Duodenal mucosa (tissue), 2 donors: ENCODE results near the gene FCER2.

ENCODE experiments used
- H3K27ac ChIP-seq: one replicate; pipeline ENCODE4 v1.7.0; 2013; ENCODE audit warnings: low read depth, low read length
- H3K27me3 ChIP-seq, 2 donors: one replicate each; pipeline ENCODE4 v1.7.0; 2013; ENCODE audit warnings: low read length in 2 of 2, control low read depth in 1 of 2; ENCODE audit not compliant: insufficient read depth in 2 of 2, control insufficient read depth in 1 of 2
- H3K36me3 ChIP-seq, 2 donors: one replicate each; pipeline ENCODE4 v1.7.0; 2013; ENCODE audit warnings: low read length in 2 of 2, control low read depth in 1 of 2; ENCODE audit not compliant: insufficient read depth in 2 of 2, control insufficient read depth in 1 of 2
- H3K4me1 ChIP-seq, 2 donors: one replicate each; pipeline ENCODE4 v1.7.0; 2013; ENCODE audit warnings: low read length in 2 of 2, control low read depth in 1 of 2; ENCODE audit not compliant: insufficient read depth in 2 of 2, control insufficient read depth in 1 of 2
- H3K4me3 ChIP-seq, 2 donors: one replicate each; pipeline ENCODE4 v1.7.0; 2013; ENCODE audit warnings: low read length in 2 of 2, low read depth in 1 of 2
- H3K9ac ChIP-seq, 2 donors: one replicate each; pipeline ENCODE4 v1.7.0; 2013; ENCODE audit warnings: low read length in 2 of 2, low read depth in 1 of 2
- H3K9me3 ChIP-seq, 2 donors: one replicate each; pipeline ENCODE4 v1.7.0; 2013; ENCODE audit warnings: low read length in 2 of 2, control low read depth in 1 of 2; ENCODE audit not compliant: control insufficient read depth in 1 of 2

FCER2 gene

DNA sequence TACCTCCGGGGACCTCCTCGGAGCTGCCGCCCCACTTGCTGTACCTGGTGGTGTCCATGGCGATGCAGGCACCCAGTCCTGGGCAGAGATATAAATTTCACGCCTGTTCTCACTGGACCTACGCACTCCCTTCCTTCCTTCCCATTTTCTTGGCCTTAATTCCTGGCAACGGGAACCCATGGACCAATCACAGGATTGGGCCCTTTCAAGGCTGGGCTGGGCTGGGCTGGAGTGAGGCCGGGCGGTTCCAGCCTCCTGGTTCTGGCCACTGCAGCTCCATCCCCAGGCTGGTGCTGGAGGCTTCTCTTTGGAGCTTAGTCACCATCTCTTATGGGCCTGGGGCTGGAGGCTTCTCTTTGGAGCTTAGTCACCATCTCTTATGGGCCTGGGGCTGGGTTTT is 30.1 kb upstream of the FCER2 start, which contains the start of gene CLEC4G:
TSS of gene CLEC4G (minus strand) at position 66 of the 400 bp plus-strand sequence. CDS start at position 58, 8 bp downstream.
- Histone ChIP-seq H3K27ac (no peak within 1 kb of the TSS), H3K36me3 (no peaks in the 10 kb centered on the region), H3K9me3 (no peaks in the 10 kb centered on the region), H3K27me3 (peaks cover 30 to 31% of the 10 kb centered on the region in 2 donors), H3K4me1 (peaks cover 0 to 4% of the 10 kb centered on the region in 2 donors), H3K9ac (no peak within 1 kb of the TSS), H3K4me3 (no peak within 1 kb of the TSS)

DNA sequence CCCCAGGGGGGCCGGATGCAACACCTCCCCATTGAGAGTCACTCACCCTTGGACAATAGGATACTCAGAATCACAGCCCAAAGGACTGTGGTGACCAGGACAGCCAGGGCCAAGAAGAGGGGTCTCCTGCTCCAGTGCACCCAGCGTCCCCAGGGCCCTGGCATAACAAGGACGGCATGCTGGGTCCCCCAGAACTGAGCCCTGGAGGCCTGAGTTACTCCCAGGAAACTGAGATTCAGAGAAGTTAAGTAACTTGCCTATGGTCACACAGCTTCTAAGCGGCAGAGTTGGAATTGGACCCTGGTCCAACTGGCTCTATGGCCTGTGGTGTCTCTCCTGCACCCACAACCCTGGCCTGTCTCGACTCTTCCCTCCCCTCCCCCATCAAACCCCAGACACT is 29.7 kb upstream of the FCER2 start:
- Histone ChIP-seq H3K4me1 (peaks cover 0 to 4% of the 10 kb centered on the region in 2 donors), H3K27ac (no peak overlapping the region), H3K27me3 (peaks cover 30 to 31% of the 10 kb centered on the region in 2 donors), H3K9ac (no peak overlapping the region), H3K9me3 (no peaks in the 10 kb centered on the region), H3K36me3 (no peaks in the 10 kb centered on the region), H3K4me3 (no peak overlapping the region)

DNA sequence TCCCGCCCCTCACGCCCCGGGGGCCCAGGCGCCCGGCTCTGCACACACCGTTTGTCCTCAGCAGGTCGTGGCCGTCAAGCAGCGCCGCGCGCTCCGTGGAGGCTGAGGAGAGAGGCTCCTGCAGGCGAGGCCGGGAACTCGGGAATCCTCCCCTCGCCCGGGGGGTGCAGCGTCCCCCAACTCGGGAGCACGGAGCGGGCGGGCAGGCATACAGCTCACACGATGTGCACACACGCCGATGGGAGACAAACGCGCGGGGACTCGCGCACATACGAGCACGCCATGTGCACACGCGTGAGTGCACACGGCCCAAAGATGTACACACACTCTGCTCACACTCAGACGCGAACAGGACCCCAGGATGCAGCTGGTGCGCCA is 29.3 kb upstream of the FCER2 start:
- Histone ChIP-seq H3K9me3 (no peaks in the 10 kb centered on the region), H3K4me3 (no peak overlapping the region), H3K27ac (no peak overlapping the region), H3K36me3 (no peaks in the 10 kb centered on the region), H3K9ac (no peak overlapping the region), H3K27me3 (peaks cover 30 to 31% of the 10 kb centered on the region in 2 donors), H3K4me1 (peaks cover 0 to 4% of the 10 kb centered on the region in 2 donors)

DNA sequence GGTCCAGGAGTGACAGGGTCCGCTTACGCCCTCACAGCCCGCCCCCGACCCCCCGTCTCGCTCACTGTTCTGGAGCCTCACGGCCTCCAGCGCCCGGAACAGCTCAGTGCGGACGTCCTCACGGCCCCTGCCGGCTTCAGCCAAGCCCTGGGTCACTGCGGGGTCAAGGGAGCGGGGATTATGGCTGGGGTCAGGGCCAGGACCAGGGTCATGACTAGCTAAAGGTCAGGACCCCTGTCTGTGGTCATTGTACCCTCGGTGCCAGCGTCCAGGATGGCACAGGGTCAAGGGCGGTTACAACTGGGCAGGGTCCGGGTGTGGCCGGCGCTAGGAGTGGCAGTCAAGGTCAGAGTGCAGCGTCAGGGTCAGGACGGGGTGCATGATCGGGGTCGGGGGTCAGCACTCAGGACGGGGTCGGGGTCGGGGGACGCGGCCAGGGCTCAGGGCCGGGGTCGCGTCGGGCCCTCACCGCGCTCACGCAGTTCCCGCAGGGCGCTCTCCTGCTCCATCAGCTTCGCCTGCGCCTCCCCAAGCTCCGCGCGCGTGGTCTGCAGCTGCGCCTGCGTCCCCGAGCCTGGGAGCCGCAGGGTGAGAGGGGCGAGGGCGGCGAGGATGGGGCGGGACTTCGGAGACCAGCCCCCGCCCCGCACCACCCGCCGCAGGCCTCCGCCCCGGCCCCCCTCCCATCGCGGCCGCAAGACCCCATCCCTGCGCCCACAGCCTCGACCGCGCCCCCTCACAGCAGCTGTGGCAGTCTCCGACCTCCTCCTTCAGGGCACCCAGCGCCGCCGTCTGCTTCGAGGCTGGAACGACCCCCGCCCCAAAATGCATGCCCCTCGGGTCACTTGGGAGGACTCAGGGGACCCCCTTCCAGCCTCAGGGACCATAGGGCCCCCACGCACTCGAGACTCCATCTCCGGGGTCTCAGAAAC is 28.6 kb upstream of the FCER2 start:
- Histone ChIP-seq H3K27me3 (peaks cover 30 to 31% of the 10 kb centered on the region in 2 donors), H3K36me3 (no peaks in the 10 kb centered on the region), H3K9ac (no peak overlapping the region), H3K9me3 (no peaks in the 10 kb centered on the region), H3K27ac (no peak overlapping the region), H3K4me3 (no peak overlapping the region), H3K4me1 (peaks cover 0 to 4% of the 10 kb centered on the region in 2 donors)

DNA sequence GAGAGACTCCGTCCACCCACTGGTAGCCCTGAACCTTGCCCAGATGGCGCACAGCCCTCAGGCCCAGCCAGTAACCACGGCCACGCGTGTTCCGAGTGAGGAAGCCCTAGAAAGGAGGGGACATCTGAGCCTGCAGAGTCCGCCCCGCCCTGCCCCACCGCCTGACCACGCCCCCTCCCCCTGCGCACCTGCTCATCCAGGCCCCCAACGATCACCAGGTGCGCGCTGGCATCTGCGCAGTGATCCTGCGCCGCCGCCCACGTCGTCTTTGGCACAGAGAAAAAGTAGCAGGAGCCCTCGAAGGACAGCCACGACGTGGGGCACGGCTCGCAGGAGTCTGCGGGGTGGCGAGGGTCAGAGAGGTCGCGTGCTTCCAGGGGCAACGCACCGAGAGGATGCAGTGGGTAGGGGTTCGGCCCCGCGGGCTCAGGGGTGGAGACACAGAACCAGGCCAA is 27.9 kb upstream of the FCER2 start:
- H3K9ac ChIP-seq: no peak overlapping the region
- no peaks in the 10 kb centered on the region for H3K9me3 ChIP-seq
- H3K27ac ChIP-seq: no peak overlapping the region
- H3K27me3 ChIP-seq: peaks cover 30 to 31% of the 10 kb centered on the region in 2 donors
- H3K4me1 ChIP-seq: peaks cover 0 to 4% of the 10 kb centered on the region in 2 donors
- no peaks in the 10 kb centered on the region for H3K36me3 ChIP-seq
- H3K4me3 ChIP-seq: no peak overlapping the region

DNA sequence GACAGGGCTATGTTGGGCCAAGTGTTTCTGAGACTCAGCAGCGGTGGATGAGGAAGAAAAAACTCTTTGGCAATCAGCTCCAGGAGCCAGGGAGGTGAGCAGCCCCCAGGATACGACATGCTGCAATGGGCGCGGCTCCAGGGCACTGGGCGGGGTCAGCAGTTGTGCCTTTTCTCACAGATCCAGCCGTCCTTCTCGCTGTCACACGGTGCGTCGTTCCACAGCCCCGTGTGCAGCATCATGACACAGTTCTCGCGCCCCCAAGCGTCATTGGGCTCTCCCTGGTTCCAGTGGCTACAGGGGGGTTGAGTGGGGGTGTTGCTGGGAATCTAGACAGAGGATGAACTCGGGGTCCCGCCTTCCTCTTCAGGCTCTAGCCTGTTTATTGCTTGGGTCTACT is 27.3 kb upstream of the FCER2 start:
- H3K9ac ChIP-seq: no peak overlapping the region
- peaks cover 30 to 31% of the 10 kb centered on the region in 2 donors for H3K27me3 ChIP-seq
- no peak overlapping the region for H3K27ac ChIP-seq
- H3K9me3 ChIP-seq: no peaks in the 10 kb centered on the region
- H3K4me3 ChIP-seq: no peak overlapping the region
- H3K4me1 ChIP-seq: peaks cover 0 to 4% of the 10 kb centered on the region in 2 donors
- no peaks in the 10 kb centered on the region for H3K36me3 ChIP-seq

DNA sequence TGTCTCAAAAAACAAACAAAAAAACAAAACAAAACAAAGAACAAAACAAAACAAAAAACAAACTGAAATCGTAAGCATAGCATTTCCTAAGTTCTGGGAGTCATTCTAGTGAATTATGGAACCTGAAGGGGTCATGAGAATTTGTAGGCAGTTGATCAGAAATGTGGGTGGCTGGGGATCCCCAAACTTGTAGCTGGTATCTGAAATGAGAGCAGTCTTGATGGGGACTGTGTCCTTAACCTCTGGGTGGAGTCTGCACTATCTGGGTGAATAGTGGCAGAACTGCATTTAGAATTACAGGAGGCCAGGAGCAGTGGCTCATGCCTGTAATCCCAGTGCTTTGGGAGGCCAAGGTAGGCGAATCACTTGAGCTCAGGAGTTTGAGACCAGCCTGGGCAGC is 23.9 kb upstream of the FCER2 start:
- Histone ChIP-seq H3K4me3 (no peak overlapping the region), H3K9me3 (no peaks in the 10 kb centered on the region), H3K27me3 (peaks cover 21 to 26% of the 10 kb centered on the region in 2 donors)

DNA sequence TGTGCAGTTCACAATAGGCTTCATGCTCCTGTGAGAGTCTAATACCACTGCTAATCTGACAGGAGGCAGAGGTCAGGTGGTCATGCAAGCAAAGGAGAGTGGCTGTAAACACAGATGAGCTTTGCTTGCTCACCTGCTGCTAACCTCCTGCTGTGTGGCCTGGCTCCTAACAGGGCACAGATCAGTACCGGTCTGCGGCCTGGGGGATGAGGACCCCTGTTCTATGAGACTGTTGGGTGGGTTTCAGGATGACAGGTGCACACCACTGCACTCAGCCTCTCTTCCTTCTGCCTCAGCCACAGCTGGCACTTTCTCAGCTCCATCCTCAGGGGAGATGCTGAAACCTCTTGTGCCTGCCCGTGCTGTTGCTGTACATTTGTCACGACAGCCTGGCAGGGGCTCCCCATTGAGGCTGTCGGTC is 20.3 kb upstream of the FCER2 start:
- no peaks in the 10 kb centered on the region for H3K4me1 ChIP-seq
- no peak overlapping the region for H3K27ac ChIP-seq
- H3K9ac ChIP-seq: no peak overlapping the region
- no peaks in the 10 kb centered on the region for H3K27me3 ChIP-seq
- no peak overlapping the region for H3K4me3 ChIP-seq
- H3K9me3 ChIP-seq: no peaks in the 10 kb centered on the region
- no peaks in the 10 kb centered on the region for H3K36me3 ChIP-seq

More for the DNA sequence above, 23.9 kb upstream of the FCER2 start:
- H3K9ac ChIP-seq: no peak overlapping the region
- no peak overlapping the region for H3K27ac ChIP-seq
- peaks cover 0 to 4% of the 10 kb centered on the region in 2 donors for H3K4me1 ChIP-seq
- H3K36me3 ChIP-seq: no peaks in the 10 kb centered on the region

DNA sequence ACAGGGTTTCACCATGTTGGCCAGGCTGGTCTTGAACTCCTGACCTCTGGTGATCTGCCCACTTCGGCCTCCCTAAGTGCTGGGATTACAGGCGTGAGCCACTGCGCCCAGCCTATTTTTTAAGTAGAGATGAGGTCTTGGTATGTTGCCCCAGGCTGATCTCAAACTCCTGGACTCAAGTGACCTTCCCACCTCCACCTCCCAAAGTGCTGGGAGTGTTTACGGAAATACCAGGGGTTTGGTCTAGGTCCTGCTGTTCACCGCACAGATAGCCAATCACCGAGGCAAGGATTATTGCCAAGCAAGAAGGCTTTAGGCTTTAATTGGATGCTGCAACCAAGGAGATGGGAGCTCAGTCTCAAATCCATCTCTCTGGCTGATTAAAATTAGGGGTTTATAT is 18.4 kb upstream of the FCER2 start:
- H3K9me3 ChIP-seq: peaks cover 3 to 6% of the 10 kb centered on the region in 2 donors
- no peak overlapping the region for H3K9ac ChIP-seq
- H3K27me3 ChIP-seq: no peaks in the 10 kb centered on the region
- no peaks in the 10 kb centered on the region for H3K4me1 ChIP-seq
- no peak overlapping the region for H3K27ac ChIP-seq
- H3K36me3 ChIP-seq: no peaks in the 10 kb centered on the region
- H3K4me3 ChIP-seq: no peak overlapping the region

DNA sequence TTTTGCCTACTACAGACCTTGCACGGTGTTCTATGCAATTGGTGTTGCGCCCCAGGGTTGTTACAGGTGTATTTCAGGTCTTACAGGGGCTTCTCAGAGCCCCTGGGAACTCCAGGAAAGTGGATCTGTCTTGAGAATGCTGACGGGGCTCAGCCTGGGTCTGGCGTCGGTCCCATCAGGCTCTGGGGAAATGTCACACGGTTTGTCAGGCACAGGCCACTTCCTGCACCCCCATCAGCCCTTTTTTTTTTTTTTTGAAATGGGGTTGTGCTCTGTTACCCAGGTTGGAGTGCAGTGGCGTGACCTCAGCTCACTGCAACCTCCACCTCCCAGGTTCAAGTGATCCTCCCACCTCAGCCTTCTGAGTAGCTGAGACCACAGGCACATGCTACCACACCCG is 16.7 kb upstream of the FCER2 start:
- no peaks in the 10 kb centered on the region for H3K36me3 ChIP-seq
- H3K4me1 ChIP-seq: no peaks in the 10 kb centered on the region
- H3K9ac ChIP-seq: no peak overlapping the region
- H3K9me3 ChIP-seq: peaks cover 3 to 6% of the 10 kb centered on the region in 2 donors
- no peak overlapping the region for H3K27ac ChIP-seq
- H3K4me3 ChIP-seq: no peak overlapping the region
- H3K27me3 ChIP-seq: no peaks in the 10 kb centered on the region
